ENCODE data around the gene ZNF556.

Gene ZNF556

GRCh38 chr19:2845107-2845506 lies 22.0 kb upstream of the ZNF556 start:
- H3K4me3 Mint-ChIP-seq, result no peak overlapping the region
- peaks cover 15% of the 10 kb centered on the region for H3K27me3 Mint-ChIP-seq (ENCODE audit: low read depth)
- peaks cover 38% of the 10 kb centered on the region for H3K9me3 Mint-ChIP-seq
- H3K4me1 Mint-ChIP-seq (ENCODE audit: low read depth), result no peaks in the 10 kb centered on the region
- H3K27ac Mint-ChIP-seq, result no peak overlapping the region
- peaks cover 8% of the 10 kb centered on the region for H3K36me3 Mint-ChIP-seq (ENCODE audit: low read depth)

DNA sequence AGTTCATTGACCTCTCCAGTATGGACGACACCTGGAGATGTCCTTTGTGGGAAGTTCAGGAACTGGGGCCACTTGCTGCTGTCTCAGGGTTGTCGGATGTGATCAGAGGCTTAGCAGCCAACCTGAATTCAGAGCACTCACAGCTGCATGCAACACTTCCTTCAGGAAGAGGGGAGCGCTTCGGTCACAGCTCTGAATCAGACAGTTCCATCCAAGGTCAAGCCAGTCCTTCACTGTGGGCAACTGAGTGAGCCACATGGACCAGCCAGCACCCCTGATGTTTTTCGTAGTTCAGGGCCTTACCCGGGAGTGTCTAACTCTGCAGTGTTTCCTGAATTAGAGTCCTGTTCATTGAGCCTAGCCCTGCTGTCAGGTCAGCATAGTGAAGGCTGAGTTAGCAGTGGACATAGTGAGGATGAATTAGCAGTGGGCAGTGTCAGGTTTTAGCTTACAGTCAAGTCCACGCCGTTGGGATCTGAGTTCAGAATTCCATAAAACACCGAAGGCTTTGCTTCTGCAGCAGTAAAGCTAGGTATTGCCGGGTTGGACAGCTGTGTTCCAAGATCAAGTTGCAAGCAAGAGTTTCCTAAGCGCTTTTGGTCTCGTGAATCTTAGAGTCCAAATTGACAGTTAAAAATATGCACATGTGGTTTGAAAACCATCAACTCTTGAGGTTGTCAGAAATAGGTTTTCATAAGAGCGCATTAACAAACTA lies 20.8 kb upstream of the ZNF556 start:
- Mint-ChIP-seq H3K27ac (no peak overlapping the region), H3K4me1 (ENCODE audit: low read depth) (no peaks in the 10 kb centered on the region), H3K9me3 (peaks cover 49% of the 10 kb centered on the region), H3K4me3 (no peak overlapping the region), H3K36me3 (ENCODE audit: low read depth) (peaks cover 17% of the 10 kb centered on the region), H3K27me3 (ENCODE audit: low read depth) (peaks cover 15% of the 10 kb centered on the region)

GRCh38 chr19:2847507-2847906 lies 19.6 kb upstream of the ZNF556 start:
- H3K9me3 Mint-ChIP-seq, result peaks cover 57% of the 10 kb centered on the region
- peaks cover 25% of the 10 kb centered on the region for H3K36me3 Mint-ChIP-seq (ENCODE audit: low read depth)
- no peak overlapping the region for H3K4me3 Mint-ChIP-seq
- peaks cover 10% of the 10 kb centered on the region for H3K27me3 Mint-ChIP-seq (ENCODE audit: low read depth)
- no peaks in the 10 kb centered on the region for H3K4me1 Mint-ChIP-seq (ENCODE audit: low read depth)
- no peak overlapping the region for H3K27ac Mint-ChIP-seq

DNA sequence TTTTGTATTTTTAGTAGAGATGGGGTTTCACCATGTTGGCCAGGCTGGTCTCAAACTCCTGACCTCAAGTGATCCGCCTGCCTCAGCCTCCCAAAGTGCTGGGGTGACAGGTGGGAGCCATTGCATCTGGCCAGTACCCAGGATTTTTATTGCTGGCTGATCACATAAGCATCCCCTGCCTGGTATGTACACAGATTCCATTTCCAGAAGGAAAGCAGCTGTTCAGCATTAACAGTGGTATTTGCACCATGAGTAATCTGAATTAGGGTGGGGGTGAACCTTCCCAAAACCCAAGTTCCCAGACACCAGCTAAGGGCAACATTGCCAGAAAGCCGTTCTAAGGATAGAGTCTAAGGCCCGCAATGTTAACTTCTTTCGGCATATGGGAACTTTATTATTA lies 18.5 kb upstream of the ZNF556 start:
- no peak overlapping the region for H3K4me3 Mint-ChIP-seq
- no peaks in the 10 kb centered on the region for H3K27me3 Mint-ChIP-seq (ENCODE audit: low read depth)
- H3K36me3 Mint-ChIP-seq (ENCODE audit: low read depth), result peaks cover 28% of the 10 kb centered on the region
- H3K9me3 Mint-ChIP-seq, result peaks cover 63% of the 10 kb centered on the region
- no peak overlapping the region for H3K27ac Mint-ChIP-seq
- H3K4me1 Mint-ChIP-seq (ENCODE audit: low read depth), result no peaks in the 10 kb centered on the region

DNA sequence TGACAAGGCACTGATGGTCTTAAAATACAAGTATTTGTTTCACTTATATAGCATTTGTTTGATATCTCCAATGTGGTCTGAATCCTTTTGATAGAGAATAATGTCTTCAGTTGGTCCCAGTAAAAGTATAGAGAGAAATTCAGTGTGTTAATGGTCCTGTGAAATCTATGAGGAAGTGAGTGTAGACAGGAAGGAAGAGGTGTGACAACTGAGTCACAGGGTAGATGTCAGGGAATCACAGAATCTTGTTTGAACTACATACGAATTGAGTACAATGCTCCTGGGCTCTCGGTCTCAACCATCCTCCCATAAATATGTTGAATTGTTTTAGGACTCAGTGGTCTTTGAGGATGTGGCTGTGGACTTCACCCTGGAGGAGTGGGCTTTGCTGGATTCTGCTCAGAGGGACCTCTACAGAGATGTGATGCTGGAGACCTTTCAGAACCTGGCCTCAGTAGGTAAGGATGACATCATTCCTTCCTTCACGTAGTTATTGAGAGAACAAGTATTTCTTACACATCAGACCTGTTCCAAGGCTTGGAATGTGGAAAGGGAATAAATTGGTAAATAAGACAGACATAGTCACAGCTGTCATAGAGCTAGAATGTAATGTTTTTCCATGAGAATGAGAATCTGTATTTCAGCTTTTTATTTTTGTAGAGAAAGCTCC lies 16.7 kb upstream of the ZNF556 start:
- H3K27ac Mint-ChIP-seq, result no peak overlapping the region
- H3K4me1 Mint-ChIP-seq (ENCODE audit: low read depth), result no peaks in the 10 kb centered on the region
- H3K4me3 Mint-ChIP-seq, result no peak overlapping the region
- peaks cover 32% of the 10 kb centered on the region for H3K36me3 Mint-ChIP-seq (ENCODE audit: low read depth)
- H3K9me3 Mint-ChIP-seq, result peaks cover 72% of the 10 kb centered on the region
- H3K27me3 Mint-ChIP-seq (ENCODE audit: low read depth), result no peaks in the 10 kb centered on the region

- no peak overlapping the region for H3K27ac Mint-ChIP-seq
- H3K9me3 Mint-ChIP-seq, result peaks cover 63% of the 10 kb centered on the region
- H3K4me1 Mint-ChIP-seq (ENCODE audit: low read depth), result peaks cover 2% of the 10 kb centered on the region
- no peak overlapping the region for H3K4me3 Mint-ChIP-seq
- H3K36me3 Mint-ChIP-seq (ENCODE audit: low read depth), result peaks cover 33% of the 10 kb centered on the region
- no peaks in the 10 kb centered on the region for H3K27me3 Mint-ChIP-seq (ENCODE audit: low read depth)
These were observed 14.5 kb upstream of the ZNF556 start for GRCh38 chr19:2852598-2852997.

DNA sequence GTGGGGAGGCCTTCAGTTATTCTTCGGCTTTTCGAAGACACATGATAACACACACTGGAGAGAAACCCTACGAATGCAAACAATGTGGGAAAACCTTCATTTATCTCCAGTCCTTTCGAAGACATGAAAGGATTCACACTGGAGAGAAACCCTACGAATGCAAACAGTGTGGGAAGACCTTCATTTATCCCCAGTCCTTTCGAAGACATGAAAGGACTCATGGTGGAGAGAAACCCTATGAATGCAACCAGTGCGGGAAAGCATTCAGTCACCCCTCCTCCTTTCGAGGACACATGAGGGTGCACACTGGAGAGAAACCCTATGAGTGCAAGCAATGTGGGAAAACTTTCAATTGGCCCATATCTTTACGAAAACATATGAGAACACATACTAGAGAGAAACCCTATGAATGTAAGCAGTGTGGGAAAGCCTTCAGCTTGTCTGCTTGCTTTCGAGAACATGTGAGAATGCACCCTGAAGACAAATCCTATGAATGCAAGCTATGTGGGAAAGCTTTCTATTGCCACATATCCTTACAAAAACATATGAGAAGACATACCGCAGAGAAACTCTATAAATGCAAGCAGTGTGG lies 14.0 kb upstream of the ZNF556 start:
- no peak overlapping the region for H3K4me3 Mint-ChIP-seq
- H3K4me1 Mint-ChIP-seq (ENCODE audit: low read depth), result peaks cover 2% of the 10 kb centered on the region
- no peaks in the 10 kb centered on the region for H3K27me3 Mint-ChIP-seq (ENCODE audit: low read depth)
- H3K9me3 Mint-ChIP-seq, result peaks cover 60% of the 10 kb centered on the region
- peaks cover 33% of the 10 kb centered on the region for H3K36me3 Mint-ChIP-seq (ENCODE audit: low read depth)
- H3K27ac Mint-ChIP-seq, result no peak overlapping the region

GRCh38 chr19:2854849-2855248 lies 12.3 kb upstream of the ZNF556 start:
- peaks cover 2% of the 10 kb centered on the region for H3K4me1 Mint-ChIP-seq (ENCODE audit: low read depth)
- no peak overlapping the region for H3K27ac Mint-ChIP-seq
- H3K9me3 Mint-ChIP-seq, result peaks cover 71% of the 10 kb centered on the region
- H3K36me3 Mint-ChIP-seq (ENCODE audit: low read depth), result peaks cover 32% of the 10 kb centered on the region
- H3K27me3 Mint-ChIP-seq (ENCODE audit: low read depth), result no peaks in the 10 kb centered on the region
- H3K4me3 Mint-ChIP-seq, result no peak overlapping the region

GRCh38 chr19:2856457-2857050 lies 10.6 kb upstream of the ZNF556 start:
- H3K36me3 Mint-ChIP-seq (ENCODE audit: low read depth), result peaks cover 19% of the 10 kb centered on the region
- H3K27me3 Mint-ChIP-seq (ENCODE audit: low read depth), result no peaks in the 10 kb centered on the region
- no peak overlapping the region for H3K4me3 Mint-ChIP-seq
- peaks cover 63% of the 10 kb centered on the region for H3K9me3 Mint-ChIP-seq
- H3K4me1 Mint-ChIP-seq (ENCODE audit: low read depth), result peaks cover 2% of the 10 kb centered on the region
- no peak overlapping the region for H3K27ac Mint-ChIP-seq

- Mint-ChIP-seq H3K27ac (no peak overlapping the region), H3K36me3 (ENCODE audit: low read depth) (peaks cover 6% of the 10 kb centered on the region), H3K9me3 (peaks cover 58% of the 10 kb centered on the region), H3K4me3 (no peak overlapping the region), H3K27me3 (ENCODE audit: low read depth) (no peaks in the 10 kb centered on the region), H3K4me1 (ENCODE audit: low read depth) (peaks cover 2% of the 10 kb centered on the region)
These were observed 8.3 kb upstream of the ZNF556 start for GRCh38 chr19:2858864-2859263.

GRCh38 chr19:2863816-2864215 lies 3.3 kb upstream of the ZNF556 start:
- peaks cover 2% of the 10 kb centered on the region for H3K36me3 Mint-ChIP-seq (ENCODE audit: low read depth)
- no peak overlapping the region for H3K27ac Mint-ChIP-seq
- no peaks in the 10 kb centered on the region for H3K4me1 Mint-ChIP-seq (ENCODE audit: low read depth)
- H3K4me3 Mint-ChIP-seq, result no peak overlapping the region
- H3K27me3 Mint-ChIP-seq (ENCODE audit: low read depth), result no peaks in the 10 kb centered on the region
- H3K9me3 Mint-ChIP-seq, result peaks cover 50% of the 10 kb centered on the region

DNA sequence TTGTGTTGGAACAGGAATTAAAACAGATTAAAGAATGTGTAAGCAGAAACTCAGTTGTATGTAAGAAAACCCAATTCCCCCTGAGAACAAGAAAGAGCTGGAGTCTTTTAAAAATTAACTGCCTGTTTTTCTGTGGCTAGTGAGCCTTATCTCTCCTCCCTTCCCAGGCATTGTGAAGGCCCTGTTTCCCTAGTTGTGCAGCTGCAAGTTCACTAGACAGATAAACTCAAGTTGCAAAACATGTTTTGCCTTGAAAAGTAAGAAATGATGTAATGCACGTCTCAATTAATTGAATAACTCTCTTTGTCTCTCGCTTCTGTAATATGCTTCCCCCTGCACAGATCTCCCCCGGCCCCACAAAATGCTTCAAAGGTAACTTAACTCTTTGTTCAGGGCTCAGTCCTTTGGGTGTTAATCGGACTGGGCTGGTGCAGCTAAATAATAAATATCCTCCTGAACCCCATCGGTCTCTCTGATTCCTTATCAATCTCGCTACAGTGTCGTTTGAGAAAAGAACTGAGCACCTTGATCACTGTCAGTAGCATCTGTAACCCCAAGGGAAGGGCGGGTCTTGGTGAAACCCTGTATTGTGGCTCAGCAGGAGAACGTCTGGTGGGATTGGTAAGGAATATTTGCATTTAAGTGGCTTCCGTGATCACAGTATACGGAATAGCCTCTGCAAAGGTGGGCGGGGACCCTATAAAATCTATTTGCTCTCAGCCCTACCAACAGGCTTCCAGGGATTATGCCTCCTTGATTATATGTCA lies 1.6 kb upstream of the ZNF556 start:
- Mint-ChIP-seq H3K9me3 (peaks cover 47% of the 10 kb centered on the region), H3K4me1 (ENCODE audit: low read depth) (no peaks in the 10 kb centered on the region), H3K4me3 (no peak overlapping the region), H3K27ac (no peak overlapping the region), H3K27me3 (ENCODE audit: low read depth) (no peaks in the 10 kb centered on the region), H3K36me3 (ENCODE audit: low read depth) (peaks cover 2% of the 10 kb centered on the region)

DNA sequence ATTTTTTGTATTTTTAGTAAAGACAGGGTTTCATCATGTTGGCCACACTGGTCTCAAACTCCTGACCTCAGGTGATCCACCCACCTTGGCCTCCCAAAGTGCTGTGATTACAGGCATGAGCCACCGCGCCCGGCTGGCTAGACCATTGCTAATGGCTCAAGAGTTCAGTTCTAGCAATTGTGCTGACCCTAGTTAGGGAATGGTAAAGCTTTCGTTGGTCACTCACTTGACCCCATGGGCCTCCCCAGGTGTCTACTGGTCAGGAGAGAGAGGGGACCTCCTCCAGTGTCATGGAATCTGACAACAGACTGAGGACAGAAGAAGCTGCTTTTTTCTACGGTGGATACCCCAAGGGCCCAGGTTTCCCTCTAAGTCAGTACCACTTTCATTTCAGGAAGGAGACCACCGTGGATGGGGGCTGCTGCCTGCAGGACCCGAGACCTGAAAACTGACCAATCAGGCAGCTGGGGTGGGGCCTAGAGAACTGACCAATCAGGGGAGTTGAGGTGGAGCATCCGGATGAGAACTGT lies 575 bp upstream of the ZNF556 start:
- Mint-ChIP-seq H3K9me3 (peaks cover 50% of the 10 kb centered on the region), H3K36me3 (ENCODE audit: low read depth) (peaks cover 2% of the 10 kb centered on the region), H3K27ac (no peak overlapping the region), H3K4me1 (ENCODE audit: low read depth) (no peaks in the 10 kb centered on the region), H3K27me3 (ENCODE audit: low read depth) (no peaks in the 10 kb centered on the region), H3K4me3 (no peak overlapping the region)

DNA sequence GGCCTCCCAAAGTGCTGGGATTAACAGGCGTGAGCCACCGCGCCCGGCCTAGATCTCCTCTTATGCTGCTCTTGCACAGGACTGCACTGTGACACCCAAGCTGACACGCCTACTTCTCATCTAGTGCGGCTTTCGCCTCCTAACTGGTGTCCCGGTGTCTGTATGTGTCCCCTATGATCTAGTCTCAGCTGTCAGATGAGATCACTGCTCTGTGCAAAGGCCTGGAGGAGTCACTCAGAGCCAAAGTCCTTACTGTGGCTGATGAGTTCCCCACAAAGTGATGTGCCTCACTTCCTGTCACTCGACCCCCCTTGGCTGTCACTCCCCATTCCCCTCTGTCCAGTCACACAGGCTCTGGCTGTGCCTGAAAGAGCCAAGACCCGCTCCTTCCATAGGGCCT lies 2.5 kb downstream of the ZNF556 start:
- Mint-ChIP-seq H3K27ac (no peak overlapping the region), H3K27me3 (ENCODE audit: low read depth) (no peaks in the 10 kb centered on the region), H3K36me3 (ENCODE audit: low read depth) (peaks cover 2% of the 10 kb centered on the region), H3K9me3 (peaks cover 35% of the 10 kb centered on the region), H3K4me1 (ENCODE audit: low read depth) (no peaks in the 10 kb centered on the region), H3K4me3 (no peak overlapping the region)

Measured in T-helper 1 cell treated with Interleukin-12 subunit alpha and Interleukin-12 subunit beta and Interleukin-4 antibody, amounts not matched to agents 30 μg/mL and 1 μg/mL, for 36 hours (primary cell).